Measurements from ENCODE around the gene NFKBIB.
"Not testable (repeated sequence)": the region's sequence is repeated elsewhere in the genome, so short reads cannot be mapped to it uniquely, and the experiment has no call there.

Gene NFKBIB

GRCh38 chr19:38930776-38931520 is 31.2 kb downstream of the NFKBIB start, which contains the start of gene MRPS12:
MRPS12 (plus strand) TSS chr19:38930944; CDS start chr19:38931295, 351 bp downstream.
- peak; percentile 98 for DNase-seq

DNA sequence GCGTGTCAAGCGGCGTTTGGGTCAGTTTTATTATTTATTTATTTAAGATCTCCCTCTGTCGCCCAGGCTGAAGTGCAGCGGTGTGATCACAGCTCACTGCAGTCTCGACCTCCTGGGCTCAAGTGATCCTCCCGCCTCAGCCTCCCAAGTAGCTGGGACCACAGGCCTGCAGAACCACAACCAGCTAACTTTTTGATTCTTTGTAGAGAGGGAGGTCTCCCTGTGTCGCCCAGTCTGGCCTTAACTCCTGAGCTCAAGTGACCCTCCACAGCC is 31.7 kb downstream of the NFKBIB start:
- DNase-seq = no peak

DNA sequence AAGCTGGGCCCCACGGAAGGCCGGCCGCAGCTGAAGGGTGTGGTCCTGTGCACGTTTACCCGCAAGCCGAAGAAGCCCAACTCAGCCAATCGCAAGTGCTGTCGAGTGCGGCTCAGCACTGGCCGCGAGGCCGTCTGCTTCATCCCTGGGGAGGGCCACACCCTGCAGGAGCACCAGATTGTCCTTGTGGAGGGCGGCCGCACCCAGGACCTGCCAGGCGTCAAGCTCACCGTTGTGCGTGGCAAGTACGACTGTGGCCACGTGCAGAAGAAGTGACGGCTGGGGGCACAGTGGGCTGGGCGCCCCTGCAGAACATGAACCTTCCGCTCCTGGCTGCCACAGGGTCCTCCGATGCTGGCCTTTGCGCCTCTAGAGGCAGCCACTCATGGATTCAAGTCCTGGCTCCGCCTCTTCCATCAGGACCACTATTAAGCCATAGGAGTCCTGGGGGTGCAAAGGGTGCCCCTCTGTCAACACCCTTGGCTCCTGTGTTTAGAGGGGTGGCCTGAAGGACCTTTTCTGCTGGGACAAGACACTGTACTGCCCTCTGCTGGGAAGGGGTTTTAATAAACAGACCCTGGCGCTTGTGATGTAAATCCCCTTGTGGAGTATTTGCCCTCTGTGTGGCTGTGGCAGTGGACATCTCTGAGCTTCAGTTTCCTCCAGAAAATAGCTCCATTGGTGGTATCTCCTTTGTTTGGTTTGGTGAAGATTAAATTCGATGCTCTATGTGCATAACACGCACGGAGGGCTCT is 32.8 kb downstream of the NFKBIB start:
- DNase-seq = peak; percentile 21

DNA sequence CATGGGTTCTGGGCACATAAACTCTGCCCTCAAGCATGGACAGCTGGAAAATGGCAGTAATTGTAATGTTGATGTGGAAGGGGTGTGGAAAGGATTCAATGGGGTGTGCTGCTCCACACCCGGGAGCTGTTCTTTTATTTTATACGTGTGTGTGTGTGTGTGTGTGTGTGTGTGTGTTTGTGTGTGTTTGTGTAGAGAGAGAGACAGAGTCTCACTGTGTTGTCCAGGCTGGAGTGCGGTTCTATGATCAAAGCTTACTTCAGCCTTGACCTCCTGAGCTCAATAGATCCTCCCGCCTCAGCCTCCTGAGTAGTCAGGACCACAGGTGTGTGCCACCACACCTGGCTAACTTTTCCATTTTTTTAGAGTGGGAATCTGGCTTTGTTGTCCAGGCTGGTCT is 33.8 kb downstream of the NFKBIB start:
- DNase-seq = no peak

- no peak for DNase-seq
Measured at GRCh38 chr19:38939957-38940356, 40.2 kb downstream of the NFKBIB start.

DNA sequence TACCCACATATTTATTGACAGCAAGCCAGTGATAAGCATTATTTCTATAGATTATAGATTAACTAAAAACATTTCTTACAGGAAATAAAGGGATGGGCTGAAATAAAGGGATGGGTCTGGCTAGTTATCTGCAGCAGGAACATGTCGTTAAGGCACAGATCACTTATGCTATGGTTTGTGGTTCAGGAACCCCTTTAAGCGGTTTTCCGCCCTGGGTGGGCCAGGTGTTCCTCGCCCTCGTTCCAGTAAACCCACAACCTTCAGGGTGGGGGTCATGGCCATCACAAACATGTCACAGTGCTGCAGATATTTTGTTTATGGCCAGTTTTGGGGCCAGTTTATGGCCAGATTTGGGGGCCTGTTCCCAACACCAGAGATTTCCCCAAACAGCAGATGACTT is 41.7 kb downstream of the NFKBIB start:
- DNase-seq = not testable (repeated sequence)

DNA sequence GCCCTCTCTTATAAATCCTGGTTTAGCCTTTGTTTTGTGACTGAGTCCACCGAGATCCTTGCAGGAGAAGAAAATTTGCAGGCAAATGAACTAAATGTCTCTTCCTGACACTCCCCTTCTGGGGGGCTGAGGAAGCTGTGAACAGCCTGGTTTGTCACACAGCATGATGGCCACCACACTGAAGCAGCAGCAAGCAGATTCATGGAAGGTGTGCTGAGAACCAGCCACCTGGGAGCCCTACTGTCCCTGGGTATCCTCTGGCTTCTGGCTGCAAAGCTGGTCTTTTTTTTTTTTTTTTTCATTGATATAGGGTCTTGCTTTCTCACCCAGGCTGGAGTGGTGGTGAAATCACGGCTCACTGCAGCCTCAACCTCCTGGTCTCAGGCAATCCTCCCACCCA is 42.2 kb downstream of the NFKBIB start:
- no peak for DNase-seq

DNA sequence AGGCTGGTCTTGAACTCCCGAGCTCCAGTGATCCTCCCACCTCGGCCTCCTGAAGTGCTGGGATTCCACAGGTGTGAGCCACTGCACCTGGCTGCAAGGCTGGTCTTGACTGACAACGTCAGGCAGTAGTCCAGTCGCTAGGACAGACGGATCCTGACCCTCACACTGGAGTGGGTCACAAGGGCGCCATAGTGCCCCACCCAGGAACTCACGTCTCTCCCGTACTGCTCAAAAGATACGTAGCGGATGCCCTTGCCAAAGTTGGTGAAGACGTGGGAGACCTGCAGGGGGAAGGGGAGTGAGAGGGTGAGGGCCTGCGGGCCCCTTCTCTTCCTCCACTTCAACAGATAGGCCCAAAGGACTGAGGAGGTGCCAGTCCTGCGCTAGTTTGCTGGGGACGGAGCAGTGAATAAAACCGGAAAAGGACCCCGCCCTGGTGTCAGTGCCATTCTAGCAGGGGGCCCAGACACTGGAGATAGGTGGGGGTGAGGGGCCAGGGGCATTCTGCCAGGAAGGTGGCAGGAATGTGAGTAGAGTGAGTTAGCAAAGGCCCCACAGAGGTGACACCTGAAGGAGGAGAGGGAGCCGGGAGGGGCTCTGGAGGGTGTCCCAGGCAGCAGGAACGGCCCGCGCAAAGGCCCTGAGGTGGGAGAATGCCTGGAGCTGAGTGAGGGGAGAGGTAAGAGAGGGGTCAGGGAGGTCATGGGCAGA is 42.9 kb downstream of the NFKBIB start:
- DNase-seq = no peak

DNA sequence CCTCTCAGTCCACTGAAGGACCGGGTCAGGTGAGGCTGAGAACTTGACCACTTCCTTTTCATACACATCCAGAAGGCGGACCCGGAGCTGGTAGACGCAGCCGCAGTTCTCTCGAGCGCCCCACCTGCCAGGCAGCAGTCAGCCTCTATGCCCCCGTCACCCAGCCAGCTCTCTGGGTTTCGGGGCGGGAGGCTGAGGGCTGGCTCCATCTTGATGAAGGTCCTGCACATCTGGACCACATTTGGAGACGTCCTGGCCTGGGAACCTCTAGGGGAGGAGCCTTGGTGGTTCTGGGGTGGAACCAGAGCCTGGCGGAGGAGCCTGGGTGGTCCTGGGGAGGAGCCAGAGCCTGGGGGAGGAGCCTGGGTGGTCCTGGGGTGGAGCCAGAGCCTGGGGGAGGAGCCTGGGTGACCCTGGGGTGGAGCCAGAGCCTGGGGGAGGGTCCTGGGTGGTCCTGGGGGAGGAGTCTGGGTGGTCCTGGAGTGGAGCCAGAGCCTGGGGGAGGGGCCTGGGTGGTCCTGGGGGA is 45.3 kb downstream of the NFKBIB start:
- DNase-seq = no peak

GRCh38 chr19:38945562-38946228 is 45.9 kb downstream of the NFKBIB start:
- DNase-seq = no peak

DNA sequence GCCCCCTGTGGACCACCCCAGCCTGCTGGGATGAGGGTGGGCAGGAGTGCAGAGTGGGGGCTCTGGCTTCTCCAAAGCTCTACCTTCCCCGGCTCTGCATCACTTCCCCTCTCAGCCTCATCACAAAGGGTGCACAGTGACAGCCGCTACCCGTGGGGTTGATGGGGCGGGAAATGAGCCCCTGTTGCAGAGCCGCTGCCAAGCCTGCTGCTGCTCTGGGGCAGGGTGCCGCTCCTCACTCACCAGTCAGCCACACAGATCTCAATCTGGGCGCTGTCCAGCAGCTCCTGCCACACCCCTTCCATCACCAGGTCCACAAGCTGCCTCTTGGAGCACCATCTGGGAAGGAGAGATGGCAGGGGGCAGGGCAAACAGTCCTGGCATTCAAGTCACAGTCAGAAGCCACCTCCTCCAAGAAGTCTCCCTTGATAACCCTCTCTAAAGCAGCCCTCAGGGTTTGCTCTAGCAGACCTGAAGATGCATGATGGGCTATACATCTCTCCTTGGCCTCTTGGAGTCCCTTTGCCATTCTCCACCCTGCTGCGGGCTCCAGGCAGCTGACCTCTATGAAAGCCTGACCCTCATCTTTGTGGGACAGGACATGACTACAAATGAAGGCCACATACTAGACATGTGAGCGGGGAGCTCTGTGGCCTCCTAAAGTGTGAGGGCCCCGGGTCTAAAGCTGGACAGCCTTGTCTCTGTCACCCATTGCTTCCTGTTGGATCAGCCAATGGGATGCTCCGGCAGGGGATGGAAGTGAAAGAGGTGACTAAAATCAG is 46.7 kb downstream of the NFKBIB start:
- no peak for DNase-seq

DNA sequence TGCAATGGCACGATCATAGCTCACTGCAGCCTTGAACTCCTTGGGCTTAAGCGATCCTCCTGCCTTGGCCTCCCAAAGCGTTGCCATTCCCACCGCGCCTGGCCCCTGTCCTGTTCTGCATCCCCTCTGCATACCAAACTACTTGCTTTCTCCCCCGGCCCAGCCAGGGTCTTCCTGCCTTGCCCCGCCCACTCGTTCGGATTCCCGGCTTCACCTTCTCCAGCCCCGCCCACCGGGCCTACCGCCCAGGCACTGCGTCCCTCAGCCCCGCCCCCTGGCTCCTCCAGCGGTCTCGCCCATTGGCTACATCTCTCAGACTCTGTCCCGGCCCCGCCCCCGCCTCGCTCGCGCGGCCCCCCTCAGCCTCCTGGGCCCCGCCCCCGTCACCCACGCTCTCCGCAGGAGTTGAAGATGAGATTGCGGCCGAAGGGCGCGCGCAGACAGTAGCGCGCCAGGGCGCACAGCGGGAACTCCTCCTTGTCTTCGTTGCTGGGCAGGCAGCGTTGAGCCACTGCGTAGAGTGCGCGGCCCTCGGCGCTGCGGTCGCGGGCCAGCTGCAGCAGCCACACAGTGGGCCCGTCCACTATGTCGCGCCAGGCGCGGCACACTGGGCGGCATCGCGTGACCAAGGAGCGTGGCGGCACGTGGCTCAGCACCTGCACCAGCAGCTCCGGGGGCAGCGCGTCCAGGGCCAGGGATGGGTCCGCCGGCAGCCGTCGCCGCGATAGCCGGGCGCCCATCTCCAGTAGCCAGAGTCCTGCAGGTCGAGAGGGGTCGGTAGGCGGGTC is 50.0 kb downstream of the NFKBIB start:
- peak; percentile 86 for DNase-seq

- DNase-seq = no peak
Measured at GRCh38 chr19:38951187-38951586, 51.4 kb downstream of the NFKBIB start.

GRCh38 chr19:38952395-38953165 is 52.8 kb downstream of the NFKBIB start:
- DNase-seq = no peak

DNA sequence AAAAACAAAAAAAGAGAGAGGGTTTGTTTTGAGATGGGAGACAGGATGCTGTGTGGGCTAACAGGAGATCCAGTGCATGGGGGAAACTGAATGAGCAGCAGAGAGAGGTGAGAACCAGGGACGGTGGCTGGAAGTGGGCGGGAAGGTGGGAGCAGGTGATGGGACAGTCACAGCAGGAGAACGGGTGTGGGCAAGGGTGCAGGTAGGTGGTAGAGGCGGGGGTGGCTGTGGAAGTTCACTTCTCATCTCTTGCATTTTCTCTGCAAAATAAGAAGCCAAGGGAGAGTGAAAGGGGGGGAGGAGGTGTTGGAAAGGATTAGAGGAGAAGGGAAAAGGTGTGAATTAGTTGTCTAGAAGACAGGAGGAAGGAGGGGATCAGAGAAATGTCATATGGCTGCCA is 53.9 kb downstream of the NFKBIB start:
- DNase-seq = no peak

DNA sequence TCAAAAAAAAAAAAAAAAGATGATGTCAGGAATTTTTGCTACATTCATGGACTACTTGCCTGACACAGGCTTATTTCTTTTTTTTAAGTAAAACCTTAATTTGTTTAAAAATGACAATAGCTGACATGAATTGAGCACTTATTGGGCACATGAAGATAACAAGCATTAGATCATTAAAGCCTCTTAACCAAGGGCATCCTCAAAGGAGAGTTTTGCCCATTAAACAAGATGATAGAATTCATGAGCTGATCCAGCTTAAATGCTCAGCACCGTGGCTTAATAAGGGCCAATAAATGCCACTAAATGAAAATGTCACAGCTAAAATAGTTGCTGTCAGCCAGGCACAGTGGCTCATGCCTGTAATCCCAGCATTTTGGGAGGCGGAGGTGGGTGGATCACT is 56.5 kb downstream of the NFKBIB start:
- no peak for DNase-seq

DNA sequence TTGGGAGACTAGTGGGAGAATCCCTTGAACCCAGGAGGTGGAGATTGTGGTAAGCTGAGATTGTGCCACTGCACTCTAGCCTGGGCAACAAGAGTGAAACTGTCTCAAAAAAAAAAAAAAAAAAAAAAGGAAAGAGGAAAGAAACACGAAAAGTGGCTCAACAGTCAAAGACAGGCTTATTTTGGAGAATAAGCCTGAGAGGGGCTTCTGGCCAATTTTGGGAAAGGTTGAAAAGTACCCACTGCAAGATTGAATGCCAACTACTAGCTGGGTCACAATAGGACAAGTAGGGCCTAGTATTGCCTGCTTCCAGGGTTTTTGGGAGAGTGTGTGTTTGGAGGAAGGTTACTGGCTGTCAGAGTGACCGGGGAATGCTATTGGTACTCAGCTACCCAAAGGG is 58.5 kb downstream of the NFKBIB start:
- no peak for DNase-seq

Measured in stimulated activated CD4-positive, alpha-beta T cell treated with anti-CD3 and anti-CD28 coated beads, Interleukin-4, amount 100 ng/mL, for 1 hour (primary cell).